VCaP (cell line): ENCODE measurements around the gene DRD3.

Experiments
- H3K27ac ChIP-seq: fragments of 450-650 bp; 2 replicates; pipeline ENCODE4 v1.5.1; 2017
- TF ChIP-seq, protein P1 (sequence below): fragments of 450-650 bp; conservative IDR thresholded peaks from 2 replicates; pipeline ENCODE4 v1.5.1; 2017; ENCODE audit warnings: mild to moderate bottlenecking, moderate library complexity

DRD3 gene

DNA sequence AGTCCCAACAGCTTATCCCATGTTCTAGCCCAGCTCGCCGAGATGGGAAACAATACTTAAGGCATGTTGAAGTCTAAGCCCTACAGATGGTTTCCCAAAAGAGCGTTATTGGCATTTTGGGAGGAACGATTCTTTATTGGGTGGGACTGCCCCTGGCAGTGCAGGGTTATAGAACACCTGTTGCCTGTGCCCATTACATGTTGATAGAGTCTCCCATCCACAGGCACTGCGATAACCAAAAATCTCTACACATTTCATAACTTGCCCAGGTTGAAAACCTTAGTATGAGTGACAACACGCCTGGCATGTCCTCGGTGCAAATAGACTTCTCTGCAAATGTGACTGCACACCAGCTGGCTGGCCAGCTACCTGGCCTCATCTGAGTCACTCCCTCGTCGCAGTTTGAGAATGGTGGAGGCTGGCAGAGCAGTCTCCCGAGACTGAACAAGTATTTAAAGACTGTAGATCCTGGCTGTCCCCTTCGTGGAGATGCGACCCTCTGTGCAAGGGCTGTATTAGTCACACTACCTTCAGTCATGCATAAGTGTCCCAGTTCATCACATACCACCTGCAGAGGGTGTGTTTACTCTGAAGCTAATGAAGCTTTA is 39.8 kb upstream of the DRD3 start:
- TF ChIP-seq, protein P1, sequence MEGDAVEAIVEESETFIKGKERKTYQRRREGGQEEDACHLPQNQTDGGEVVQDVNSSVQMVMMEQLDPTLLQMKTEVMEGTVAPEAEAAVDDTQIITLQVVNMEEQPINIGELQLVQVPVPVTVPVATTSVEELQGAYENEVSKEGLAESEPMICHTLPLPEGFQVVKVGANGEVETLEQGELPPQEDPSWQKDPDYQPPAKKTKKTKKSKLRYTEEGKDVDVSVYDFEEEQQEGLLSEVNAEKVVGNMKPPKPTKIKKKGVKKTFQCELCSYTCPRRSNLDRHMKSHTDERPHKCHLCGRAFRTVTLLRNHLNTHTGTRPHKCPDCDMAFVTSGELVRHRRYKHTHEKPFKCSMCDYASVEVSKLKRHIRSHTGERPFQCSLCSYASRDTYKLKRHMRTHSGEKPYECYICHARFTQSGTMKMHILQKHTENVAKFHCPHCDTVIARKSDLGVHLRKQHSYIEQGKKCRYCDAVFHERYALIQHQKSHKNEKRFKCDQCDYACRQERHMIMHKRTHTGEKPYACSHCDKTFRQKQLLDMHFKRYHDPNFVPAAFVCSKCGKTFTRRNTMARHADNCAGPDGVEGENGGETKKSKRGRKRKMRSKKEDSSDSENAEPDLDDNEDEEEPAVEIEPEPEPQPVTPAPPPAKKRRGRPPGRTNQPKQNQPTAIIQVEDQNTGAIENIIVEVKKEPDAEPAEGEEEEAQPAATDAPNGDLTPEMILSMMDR: no peak

DNA sequence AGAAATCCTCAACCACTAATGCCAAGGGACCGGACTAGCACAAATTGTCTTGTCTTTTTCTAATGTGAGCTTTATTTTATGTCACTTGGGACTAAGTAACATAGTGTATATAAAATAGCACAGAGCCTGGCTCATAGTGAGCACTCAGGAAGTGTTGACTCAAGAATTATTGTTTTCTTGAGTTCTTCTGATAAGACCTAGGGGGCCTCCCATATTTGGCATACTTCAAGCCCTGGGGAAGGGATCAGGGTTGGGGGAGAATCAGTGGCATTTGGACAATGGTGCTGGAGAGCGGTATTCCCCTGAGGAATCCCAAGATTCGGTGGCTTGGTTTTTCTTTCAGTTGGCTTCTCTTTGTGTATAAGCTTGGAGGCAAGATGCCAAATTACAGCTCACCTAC is 39.2 kb upstream of the DRD3 start:
- no peak overlapping the region for H3K27ac ChIP-seq
- TF ChIP-seq, protein P1: no peak

More for the DNA sequence above, 39.8 kb upstream of the DRD3 start:
- H3K27ac ChIP-seq: no peak overlapping the region

DNA sequence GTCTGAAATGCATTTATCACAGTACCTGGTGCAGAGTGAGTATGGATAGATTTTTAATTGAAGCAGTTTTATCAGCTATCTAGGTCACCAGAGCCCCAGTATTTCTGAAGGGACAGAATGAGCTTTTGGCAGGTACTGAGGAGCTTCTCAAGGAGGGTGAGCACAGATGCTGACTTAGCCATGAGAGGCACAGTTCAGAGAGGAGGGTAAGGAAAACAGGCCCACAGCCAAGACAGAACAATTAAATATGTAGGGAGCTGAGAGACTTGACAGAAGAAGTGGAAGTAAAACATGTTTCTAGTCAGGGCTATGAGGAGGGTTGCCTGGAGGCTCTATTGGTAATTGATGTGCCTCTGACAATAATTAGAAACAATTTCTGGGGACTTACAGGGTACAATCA is 38.4 kb upstream of the DRD3 start:
- no peak overlapping the region for H3K27ac ChIP-seq
- TF ChIP-seq, protein P1: no peak

DNA sequence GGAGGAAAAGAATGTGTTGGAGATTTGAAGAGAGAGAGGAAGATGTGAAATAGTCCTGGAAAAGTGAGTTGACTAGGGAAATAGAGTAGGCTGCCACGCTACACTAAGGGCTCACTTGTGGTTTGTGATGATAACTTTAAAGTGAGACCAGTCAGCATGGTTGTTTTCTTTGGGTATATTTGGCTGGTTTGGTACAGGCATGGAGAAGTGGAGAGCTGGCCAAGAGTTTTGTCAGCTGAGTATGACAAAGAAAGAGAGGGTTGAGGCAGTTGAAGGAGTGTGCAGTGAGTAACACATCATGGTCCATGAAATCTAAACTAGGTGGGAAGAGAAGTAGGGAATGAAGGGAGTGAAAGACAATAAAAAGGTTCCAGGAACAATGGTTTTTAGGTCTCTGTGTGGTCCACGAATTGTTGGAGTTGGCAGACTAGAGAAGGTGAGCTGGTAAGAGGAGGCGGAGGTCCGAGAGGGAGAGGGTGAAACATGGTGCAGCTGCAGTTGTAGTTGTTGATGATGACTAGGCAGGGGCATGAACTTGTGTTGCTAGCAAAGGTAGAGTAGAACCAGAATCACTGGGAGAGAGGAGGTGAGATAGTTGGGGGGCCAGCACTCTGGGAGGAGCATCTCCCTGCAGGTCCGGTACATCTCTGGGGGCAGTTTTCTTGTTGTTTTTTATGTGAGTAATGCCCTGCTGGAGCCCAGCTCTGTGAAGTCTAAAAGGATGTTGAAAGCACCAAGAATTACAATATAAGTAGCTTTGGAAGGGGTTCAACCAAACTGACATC is 37.5 kb upstream of the DRD3 start:
- TF ChIP-seq, protein P1: no peak

DNA sequence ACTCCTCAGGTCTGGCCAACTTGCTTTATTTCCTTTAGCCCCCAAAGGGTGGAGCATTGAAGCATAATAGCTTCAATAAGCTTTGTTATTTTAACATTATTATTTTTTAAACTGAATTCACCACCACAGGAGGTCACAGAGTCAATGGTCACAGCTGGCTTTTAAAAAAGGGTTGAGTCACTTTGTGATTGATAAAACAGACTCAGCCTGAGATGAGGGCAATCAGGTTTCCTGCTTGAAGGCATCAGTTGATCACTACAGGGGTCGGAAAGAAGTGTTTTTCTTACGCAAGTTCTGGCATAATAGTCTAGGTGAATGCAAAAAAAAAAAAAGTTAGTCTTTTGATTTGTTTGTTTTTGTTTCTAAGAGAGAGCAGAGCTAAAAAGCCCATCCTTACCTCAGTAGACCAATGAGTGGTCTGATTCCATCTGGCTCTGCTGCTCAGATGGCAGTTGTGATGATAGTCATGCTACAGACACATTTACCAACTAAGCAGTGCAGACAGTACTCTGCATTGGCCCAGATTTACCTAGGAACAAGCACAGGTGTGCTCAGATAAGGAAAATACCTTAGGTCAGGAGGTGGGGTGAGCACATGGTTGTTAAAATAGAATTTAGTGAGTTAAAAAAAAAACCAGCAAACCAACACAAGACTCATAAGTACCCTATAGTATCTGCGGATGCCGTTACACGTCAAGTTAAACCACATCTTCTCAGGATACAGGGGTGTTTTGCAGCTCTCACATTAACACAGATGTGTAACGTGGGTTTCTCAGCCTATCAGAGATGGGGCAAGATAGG is 35.9 kb upstream of the DRD3 start:
- TF ChIP-seq, protein P1: no peak
- no peak overlapping the region for H3K27ac ChIP-seq

More for the DNA sequence above, 37.5 kb upstream of the DRD3 start:
- H3K27ac ChIP-seq: no peak overlapping the region

DNA sequence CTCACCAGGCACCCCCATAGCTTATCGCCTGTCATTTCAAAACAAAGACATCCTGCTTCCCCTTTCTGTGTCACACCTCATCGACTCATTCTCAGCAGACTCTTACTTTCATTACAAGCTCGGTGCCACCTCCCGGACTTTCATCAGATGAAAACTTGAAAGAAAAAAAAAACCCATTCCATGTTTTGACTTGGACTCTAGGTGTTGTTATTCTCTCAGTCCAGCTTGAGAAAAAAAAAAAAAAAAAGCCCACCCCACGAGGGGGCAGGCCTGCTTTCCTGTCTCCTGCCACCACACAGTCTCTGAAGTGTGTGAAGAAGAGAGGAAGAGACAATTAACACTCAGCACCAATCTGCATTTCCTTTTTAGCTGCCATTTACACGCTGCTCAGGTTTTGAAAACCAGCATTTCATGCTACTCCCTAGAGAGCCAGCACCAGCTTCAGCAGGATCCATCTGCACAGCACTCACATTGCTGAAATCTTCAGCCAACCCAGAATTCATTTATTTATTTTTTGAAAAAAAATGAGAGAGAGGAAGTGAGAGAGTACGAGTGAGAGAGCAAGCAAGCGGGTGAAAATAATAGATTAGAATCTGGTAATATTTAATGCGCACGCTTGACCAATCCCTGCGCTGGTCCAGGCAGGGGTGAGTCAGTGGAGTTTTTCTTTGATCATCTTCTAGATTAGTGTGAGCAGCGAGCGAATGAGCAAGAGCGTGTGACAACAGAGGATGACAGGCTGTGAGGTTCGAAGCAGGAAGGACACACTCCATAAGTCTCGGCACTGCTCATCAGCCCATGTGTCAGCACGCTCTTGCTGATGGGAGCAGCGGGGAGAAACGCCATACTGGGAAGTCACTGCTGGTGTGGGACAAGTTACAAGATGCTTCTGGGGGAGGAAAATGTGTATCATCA is 35.0 kb upstream of the DRD3 start:
- TF ChIP-seq, protein P1: no peak
- H3K27ac ChIP-seq: no peak overlapping the region
